AG04449 (cell line): Measurements from ENCODE around the gene SAXO1.
"Not testable (repeated sequence)": the region's sequence is repeated elsewhere in the genome, so short reads cannot be mapped to it uniquely, and the experiment has no call there.

Experiments used
- CTCF ChIA-PET: fragments of 350-600 bp; formaldehyde crosslinking; extraction: SDS; loops from one replicate; lab custom pipeline; 2021; ENCODE audit warnings: antibody characterized with exemption; lab: Yijun Ruan, JAX
- POLR2A ChIA-PET: fragments of 400-600, 350-600 bp; formaldehyde crosslinking; extraction: SDS; loops from one replicate; lab custom pipeline; 2020; ENCODE audit warnings: antibody characterized with exemption, inconsistent platforms; lab: Yijun Ruan, JAX
- DNase-seq: peaks from one replicate; pipeline ENCODE4 v3.0.0-alpha.2; 2010; ENCODE audit warnings: low read depth, low spot score
- H3K4me3 ChIP-seq: 2 replicates; pipeline ENCODE4 v1.5.1; 2011; ENCODE audit warnings: low read depth, mild to moderate bottlenecking, control low read depth, low read length
- CTCF ChIP-seq: IDR thresholded peaks from one replicate; pipeline ENCODE4 v1.5.1; 2011; ENCODE audit warnings: mild to moderate bottlenecking, moderate library complexity, low read length, control low read depth, inconsistent platforms; ENCODE audit not compliant: insufficient read depth; ENCODE audit errors: missing control alignments

Gene SAXO1

DNA sequence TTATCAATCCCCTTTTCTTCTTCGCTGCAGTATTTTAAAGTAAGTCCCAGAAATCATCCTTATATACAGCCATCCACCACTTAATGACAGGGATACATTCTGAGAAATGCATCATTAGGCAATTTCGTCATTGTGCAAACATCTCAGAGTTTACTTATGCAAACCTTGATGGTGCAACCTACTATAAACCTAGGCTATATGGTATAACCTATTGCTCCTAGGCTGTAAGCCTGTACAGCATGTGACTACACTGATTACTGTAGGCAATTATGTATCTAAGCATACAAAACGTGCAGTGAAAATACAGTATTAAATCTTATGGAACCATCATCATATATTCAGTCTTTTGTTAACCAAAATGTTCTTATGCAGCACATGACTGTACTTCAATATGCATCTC is 36.8 kb downstream of the SAXO1 start:
- ChIA-PET CTCF (no interaction called here), POLR2A (no interaction called here)
- no peak for TF ChIP-seq CTCF
- DNase-seq, result no peak
- H3K4me3 ChIP-seq, result no peak overlapping the region

- TF ChIP-seq CTCF, result no peak
- ChIA-PET CTCF (no interaction called here), POLR2A (no interaction called here)
- no peak for DNase-seq
- H3K4me3 ChIP-seq, result no peak overlapping the region
These were observed 38.6 kb downstream of the SAXO1 start for GRCh38 chr9:18994263-18994916.

GRCh38 chr9:18991197-18991596 is 41.8 kb downstream of the SAXO1 start:
- CTCF ChIA-PET, POLR2A ChIA-PET: not testable (repeated sequence)

GRCh38 chr9:18990494-18990893 is 42.5 kb downstream of the SAXO1 start:
- no peak overlapping the region for H3K4me3 ChIP-seq
- no peak for TF ChIP-seq CTCF
- DNase-seq, result no peak
- CTCF ChIA-PET, result interaction anchor here (0.9 to 1.7 kb wide), 2 partner anchors 13 to 59 kb away, joined by 3 to 4 read pairs; partner anchors contain the start of gene RRAGA
- POLR2A ChIA-PET, result no interaction called here

More at GRCh38 chr9:18991197-18991596, 41.8 kb downstream of the SAXO1 start:
- not testable (repeated sequence) for H3K4me3 ChIP-seq, DNase-seq

DNA sequence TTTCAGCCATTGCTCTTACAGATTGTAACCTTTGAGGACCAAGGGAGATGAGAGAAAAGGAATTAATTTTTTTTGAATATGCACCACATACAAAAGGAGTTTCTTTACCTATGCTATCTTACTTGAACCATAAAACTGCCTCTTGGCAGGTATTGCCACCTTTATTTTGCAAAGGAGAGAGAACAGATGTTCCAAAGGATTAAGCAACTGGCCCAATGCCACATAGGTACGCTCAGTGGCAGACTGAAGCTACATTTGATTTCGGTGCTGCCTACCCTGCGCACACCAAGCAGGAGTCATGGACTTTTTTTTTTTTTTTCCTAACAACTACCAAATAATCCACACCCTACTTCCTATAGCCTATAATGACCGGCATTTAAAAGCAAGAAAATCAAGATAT is 43.1 kb downstream of the SAXO1 start:
- CTCF ChIA-PET, result interaction anchor here (0.9 to 1.7 kb wide), 2 partner anchors 12 to 59 kb away, joined by 3 to 4 read pairs; partner anchors contain the start of gene RRAGA
- TF ChIP-seq CTCF, result no peak
- DNase-seq, result no peak
- no peak overlapping the region for H3K4me3 ChIP-seq
- POLR2A ChIA-PET, result no interaction called here

DNA sequence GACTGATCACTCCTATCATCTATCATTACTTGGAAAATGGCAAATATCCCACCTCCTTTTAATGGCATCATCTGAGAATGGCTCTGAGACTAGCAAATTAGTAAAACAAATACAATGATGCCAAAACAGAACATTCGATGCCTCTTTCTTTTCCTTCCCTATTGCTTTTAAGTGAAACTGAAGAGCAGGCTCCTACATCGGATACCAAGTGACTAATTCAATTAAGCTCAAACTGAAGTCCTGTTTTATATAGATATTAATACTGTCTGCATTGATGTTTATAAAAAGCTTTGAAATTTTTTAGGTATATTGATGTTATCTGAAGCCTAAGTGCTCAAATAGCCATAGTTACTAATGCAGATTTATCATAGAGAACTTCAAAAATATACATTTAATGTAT is 43.9 kb downstream of the SAXO1 start:
- ChIA-PET CTCF (interaction anchor here (1.1 to 1.7 kb wide), 3 partner anchors 9 to 39 kb away, joined by 4 read pairs; no protein-coding TSS in a partner anchor), POLR2A (no interaction called here)
- no peak overlapping the region for H3K4me3 ChIP-seq
- no peak for TF ChIP-seq CTCF
- DNase-seq, result no peak

GRCh38 chr9:18988003-18988402 is 45.0 kb downstream of the SAXO1 start:
- ChIA-PET CTCF (interaction anchor here (1.3 to 1.6 kb wide), 2 partner anchors 40 to 734 kb away, joined by 3 to 4 read pairs; no protein-coding TSS in a partner anchor), POLR2A (no interaction called here)
- no peak for TF ChIP-seq CTCF
- DNase-seq, result no peak
- H3K4me3 ChIP-seq, result no peak overlapping the region
